Activated gamma-delta T cell (primary cell): ENCODE measurements around the gene COL9A2.

Experiments
- DNase-seq: peaks from one replicate; lab custom pipeline; 2025; lab: John Stamatoyannopoulos, UW

Gene COL9A2

GRCh38 chr1:40303051-40303771 is 13.9 kb downstream of the COL9A2 start:
- DNase-seq: no peak

GRCh38 chr1:40302475-40302874 is 14.6 kb downstream of the COL9A2 start:
- DNase-seq: no peak

- DNase-seq: no peak
These were observed 15.4 kb downstream of the COL9A2 start for GRCh38 chr1:40301541-40302299.

GRCh38 chr1:40301066-40301465 is 16.0 kb downstream of the COL9A2 start:
- DNase-seq: no peak

- DNase-seq: no peak
These were observed 16.4 kb downstream of the COL9A2 start for GRCh38 chr1:40300651-40301050.

GRCh38 chr1:40300249-40300567 is 16.9 kb downstream of the COL9A2 start:
- no peak for DNase-seq

- no peak for DNase-seq
These were observed 17.5 kb downstream of the COL9A2 start for GRCh38 chr1:40299366-40300248.

- DNase-seq: no peak
These were observed 25.8 kb downstream of the COL9A2 start for GRCh38 chr1:40291293-40291692.

- no peak for DNase-seq
These were observed 35.2 kb downstream of the COL9A2 start for GRCh38 chr1:40281853-40282252.

- DNase-seq: no peak
These were observed 41.0 kb downstream of the COL9A2 start for GRCh38 chr1:40276122-40276521.

GRCh38 chr1:40274331-40274730 is 42.8 kb downstream of the COL9A2 start:
- DNase-seq: no peak

GRCh38 chr1:40273547-40274166 is 43.4 kb downstream of the COL9A2 start:
- DNase-seq: no peak

GRCh38 chr1:40272653-40273213 is 44.4 kb downstream of the COL9A2 start:
- no peak for DNase-seq

- DNase-seq: no peak
These were observed 46.8 kb downstream of the COL9A2 start for GRCh38 chr1:40270152-40270834.

- no peak for DNase-seq
These were observed 48.9 kb downstream of the COL9A2 start for GRCh38 chr1:40268211-40268610.

- DNase-seq: no peak
These were observed 49.3 kb downstream of the COL9A2 start for GRCh38 chr1:40267767-40268187.

GRCh38 chr1:40266786-40267535 is 50.1 kb downstream of the COL9A2 start:
- no peak for DNase-seq

GRCh38 chr1:40265919-40266318 is 51.2 kb downstream of the COL9A2 start:
- DNase-seq: no peak

GRCh38 chr1:40265298-40265697 is 51.8 kb downstream of the COL9A2 start:
- DNase-seq: no peak

GRCh38 chr1:40264354-40264781 is 52.7 kb downstream of the COL9A2 start:
- DNase-seq: no peak

- DNase-seq: no peak
These were observed 58.7 kb downstream of the COL9A2 start for GRCh38 chr1:40258445-40258769.
